Uterus (tissue), 2 donors: ENCODE data around the gene PLB1.

ENCODE experiments used
- CTCF ChIP-seq, 4 experiments: fragments of 200-600 bp in 2 of 4; fragments of 450-650 bp in 2 of 4; sonication (generic) in 2 of 4; IDR thresholded peaks; one replicate each; pipeline ENCODE4 v1.5.1; 2016 to 2019; ENCODE audit warnings: antibody characterized with exemption in 4 of 4, mild to moderate bottlenecking in 2 of 4, moderate library complexity in 1 of 4
- POLR2A ChIP-seq, 2 donors: fragments of 450-650 bp; IDR thresholded peaks; one replicate each; pipeline ENCODE4 v1.6.1; 2016; ENCODE audit warnings: antibody characterized with exemption in 2 of 2, mild to moderate bottlenecking in 1 of 2, moderate library complexity in 1 of 2

DNA sequence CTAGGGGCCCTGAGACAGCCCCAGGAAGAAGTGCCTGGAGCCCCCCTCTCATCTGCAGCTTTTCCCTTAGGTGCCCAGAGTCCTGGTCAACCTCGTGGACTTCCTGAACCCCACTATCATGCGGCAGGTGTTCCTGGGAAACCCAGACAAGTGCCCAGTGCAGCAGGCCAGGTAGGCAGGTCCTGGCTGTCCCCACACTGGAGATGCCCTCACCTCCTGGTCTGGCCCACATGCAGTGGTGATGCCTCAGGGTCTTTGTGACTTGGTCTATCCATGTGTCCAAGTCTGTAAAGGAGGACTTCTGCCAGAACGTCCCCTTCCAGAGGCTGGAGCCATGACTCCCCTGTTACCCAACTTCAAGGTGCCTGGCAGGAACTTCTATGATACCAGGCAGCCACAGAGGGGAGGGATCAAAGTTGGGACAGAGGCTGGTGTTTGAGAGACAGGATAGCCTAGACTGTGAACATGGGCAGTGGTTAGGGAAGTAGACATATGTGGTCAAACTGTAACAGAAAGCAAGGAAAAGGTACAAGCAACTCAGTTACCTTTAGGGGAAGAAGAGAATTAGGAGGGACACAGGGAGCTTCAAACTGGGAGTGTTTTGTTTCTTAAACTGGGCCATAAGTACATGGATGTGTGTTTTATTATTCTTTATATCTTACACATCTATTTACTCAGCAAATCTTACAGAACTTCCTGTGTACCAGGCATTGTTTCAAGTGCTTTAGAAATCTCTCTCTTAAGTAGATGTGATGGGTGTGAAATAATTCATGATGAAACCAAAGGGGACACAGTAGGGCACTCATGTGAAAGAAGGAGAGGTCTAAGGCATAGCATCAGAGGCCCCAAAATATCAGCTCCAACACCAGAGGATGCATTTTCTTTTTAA lies 107.1 kb downstream of the PLB1 start:
- TF ChIP-seq CTCF (IDR thresholded peaks at IDR 0.05): no peak
- no peak for TF ChIP-seq POLR2A (IDR thresholded peaks at IDR 0.05)
